Central memory CD8-positive, alpha-beta T cell (primary cell): ENCODE results near the gene DHRS13.
"Not testable (repeated sequence)": the region's sequence is repeated elsewhere in the genome, so short reads cannot be mapped to it uniquely, and the experiment has no call there.

Source experiments
- ATAC-seq: fragments of 150-1000 bp; cut with Tn5 transposase; replicated peaks from 2 replicates; pipeline ENCODE4 v1.10.0; 2022; ENCODE audit warnings: mild to moderate bottlenecking, moderate FRiP score, moderate number of reproducible peaks; ENCODE audit not compliant: poor library complexity, severe bottlenecking; ENCODE audit errors: extremely low read depth
- DNase-seq, 2 donors: peaks; one replicate each; pipeline ENCODE4 v3.0.0; 2021; ENCODE audit warnings: low spot score in 2 of 2
- H3K27ac Mint-ChIP-seq: one replicate; pipeline ENCODE4 v1.8.0; 2022; ENCODE audit warnings: low read depth, mild to moderate bottlenecking, moderate library complexity, mixed read lengths
- H3K27me3 Mint-ChIP-seq: one replicate; pipeline ENCODE4 v1.8.0; 2022; ENCODE audit warnings: mixed read lengths
- H3K36me3 Mint-ChIP-seq: one replicate; pipeline ENCODE4 v1.8.0; 2022; ENCODE audit warnings: mild to moderate bottlenecking, moderate library complexity, mixed read lengths; ENCODE audit not compliant: insufficient read depth
- H3K4me1 Mint-ChIP-seq: one replicate; pipeline ENCODE4 v1.8.0; 2022; ENCODE audit warnings: mixed read lengths
- H3K4me3 Mint-ChIP-seq: one replicate; pipeline ENCODE4 v1.8.0; 2022; ENCODE audit warnings: mild to moderate bottlenecking, moderate library complexity, mixed read lengths
- H3K9me3 Mint-ChIP-seq: one replicate; pipeline ENCODE4 v1.8.0; 2022; ENCODE audit warnings: mixed read lengths

Gene DHRS13

DNA sequence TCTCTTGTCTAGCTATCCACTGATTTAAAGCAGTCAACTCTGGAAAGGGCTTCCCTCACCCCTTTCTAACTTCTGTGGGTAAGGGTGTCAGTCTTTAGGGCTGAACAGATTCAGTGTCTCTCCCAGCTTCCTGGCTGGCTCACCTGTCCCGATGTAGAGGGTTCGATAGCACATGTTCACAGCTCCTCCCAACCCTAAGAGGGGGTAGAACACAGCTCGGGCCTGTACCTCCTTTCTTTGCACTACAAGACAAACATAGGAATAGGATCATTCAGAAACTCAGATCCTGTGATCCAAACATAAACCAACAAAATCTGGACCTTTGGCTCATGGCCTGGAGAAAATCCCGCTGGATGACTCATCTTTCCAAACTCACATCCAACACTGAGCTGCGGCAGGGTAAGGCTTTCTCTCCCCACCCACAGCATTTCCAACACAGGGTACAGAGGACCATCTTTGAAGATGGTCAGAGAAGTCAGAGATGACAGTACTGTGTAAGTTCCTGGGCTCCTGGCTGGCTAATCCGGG lies 5.8 kb upstream of the DHRS13 start:
- Mint-ChIP-seq H3K9me3 (no peaks in the 10 kb centered on the region), H3K27ac (no peak overlapping the region), H3K4me3 (no peak overlapping the region), H3K36me3 (peaks cover 63% of the 10 kb centered on the region), H3K27me3 (no peaks in the 10 kb centered on the region), H3K4me1 (peaks cover 5% of the 10 kb centered on the region)
- DNase-seq (no peak), ATAC-seq (no peak)

GRCh38 chr17:28907709-28908475 lies 5.0 kb upstream of the DHRS13 start:
- no peaks in the 10 kb centered on the region for H3K9me3 Mint-ChIP-seq
- peaks cover 55% of the 10 kb centered on the region for H3K36me3 Mint-ChIP-seq
- H3K4me1 Mint-ChIP-seq = peaks cover 13% of the 10 kb centered on the region
- DNase-seq (no peak), ATAC-seq (no peak)
- no peak overlapping the region for H3K27ac Mint-ChIP-seq
- H3K27me3 Mint-ChIP-seq = no peaks in the 10 kb centered on the region
- H3K4me3 Mint-ChIP-seq = no peak overlapping the region

GRCh38 chr17:28906706-28907438 lies 4.0 kb upstream of the DHRS13 start:
- Mint-ChIP-seq H3K27me3 (no peaks in the 10 kb centered on the region), H3K9me3 (no peaks in the 10 kb centered on the region), H3K4me1 (peaks cover 18% of the 10 kb centered on the region), H3K27ac (no peak overlapping the region), H3K4me3 (no peak overlapping the region), H3K36me3 (peaks cover 51% of the 10 kb centered on the region)
- no peak for ATAC-seq
- no peak for DNase-seq

DNA sequence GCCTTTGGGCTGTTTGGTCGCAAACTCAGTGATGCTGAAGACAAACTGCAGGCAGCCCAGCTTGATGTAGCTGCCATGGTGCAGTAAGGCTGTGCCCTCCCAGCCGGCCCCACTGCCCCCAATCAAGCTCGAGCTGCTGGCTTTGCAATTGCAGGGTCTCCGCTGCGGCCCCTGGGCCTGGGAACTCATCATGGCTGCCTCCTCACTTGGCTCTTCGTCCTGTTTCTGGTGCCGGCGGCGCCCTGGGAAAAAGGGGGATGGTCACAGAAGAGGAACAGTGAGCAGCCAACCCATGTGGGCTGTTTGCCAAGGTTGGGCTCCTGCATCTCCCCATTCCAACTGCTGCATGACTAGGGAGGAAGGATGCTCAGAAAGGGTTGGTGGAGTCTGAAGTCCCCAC lies 3.4 kb upstream of the DHRS13 start:
- Mint-ChIP-seq H3K4me1 (peaks cover 23% of the 10 kb centered on the region), H3K36me3 (peaks cover 47% of the 10 kb centered on the region), H3K9me3 (no peaks in the 10 kb centered on the region), H3K4me3 (no peak overlapping the region), H3K27ac (no peak overlapping the region), H3K27me3 (no peaks in the 10 kb centered on the region)
- DNase-seq = no peak
- ATAC-seq = no peak

DNA sequence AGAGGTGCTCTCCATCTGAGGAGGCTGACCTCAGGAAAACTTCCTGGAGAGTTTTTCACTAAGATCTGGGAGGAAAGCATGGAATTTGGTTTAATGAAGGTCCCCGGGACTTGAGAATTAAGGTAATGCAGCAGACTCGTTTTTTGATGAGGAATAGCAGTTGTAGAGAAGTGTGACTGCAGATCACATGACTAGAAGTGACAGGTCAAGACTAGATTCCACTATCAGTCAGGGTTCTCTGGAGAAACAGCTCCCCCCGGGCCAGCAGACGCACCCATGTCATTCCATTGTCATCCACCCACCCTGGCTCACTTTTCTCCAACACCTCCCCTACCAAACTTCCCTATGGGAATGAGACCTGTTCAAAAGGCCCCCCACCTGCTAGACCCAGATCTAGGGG lies 1.9 kb upstream of the DHRS13 start:
- ATAC-seq (no peak), DNase-seq (no peak)
- H3K27me3 Mint-ChIP-seq = no peaks in the 10 kb centered on the region
- no peak overlapping the region for H3K27ac Mint-ChIP-seq
- H3K4me3 Mint-ChIP-seq = no peak overlapping the region
- H3K36me3 Mint-ChIP-seq = peaks cover 36% of the 10 kb centered on the region
- peaks cover 29% of the 10 kb centered on the region for H3K4me1 Mint-ChIP-seq
- no peaks in the 10 kb centered on the region for H3K9me3 Mint-ChIP-seq

DNA sequence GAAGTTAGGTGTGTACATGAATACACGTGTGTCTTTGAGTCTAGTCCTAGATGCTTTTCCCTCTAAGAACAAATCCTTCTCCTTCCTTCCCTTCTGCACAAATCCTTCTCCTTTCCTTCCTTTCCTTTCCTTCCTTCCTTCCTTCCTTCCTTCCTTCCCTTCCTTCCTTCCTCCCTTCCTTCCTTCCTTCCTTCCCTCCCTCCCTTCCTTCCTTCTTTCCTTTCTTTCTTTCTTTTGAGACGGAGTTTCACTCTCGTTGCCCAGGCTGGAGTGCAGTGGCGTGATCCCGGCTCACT lies 615 bp upstream of the DHRS13 start:
- not testable (repeated sequence) for DNase-seq, H3K27ac Mint-ChIP-seq, ATAC-seq, H3K27me3 Mint-ChIP-seq, H3K9me3 Mint-ChIP-seq
- Mint-ChIP-seq H3K36me3 (peaks cover 27% of the 10 kb centered on the region), H3K4me3 (peak overlapping the region; percentile 84), H3K4me1 (peaks cover 29% of the 10 kb centered on the region)

- peak in 1 of 2 donors; percentile 18 for DNase-seq
Observed at GRCh38 chr17:28901866-28902818, 737 bp downstream of the DHRS13 start.

DNA sequence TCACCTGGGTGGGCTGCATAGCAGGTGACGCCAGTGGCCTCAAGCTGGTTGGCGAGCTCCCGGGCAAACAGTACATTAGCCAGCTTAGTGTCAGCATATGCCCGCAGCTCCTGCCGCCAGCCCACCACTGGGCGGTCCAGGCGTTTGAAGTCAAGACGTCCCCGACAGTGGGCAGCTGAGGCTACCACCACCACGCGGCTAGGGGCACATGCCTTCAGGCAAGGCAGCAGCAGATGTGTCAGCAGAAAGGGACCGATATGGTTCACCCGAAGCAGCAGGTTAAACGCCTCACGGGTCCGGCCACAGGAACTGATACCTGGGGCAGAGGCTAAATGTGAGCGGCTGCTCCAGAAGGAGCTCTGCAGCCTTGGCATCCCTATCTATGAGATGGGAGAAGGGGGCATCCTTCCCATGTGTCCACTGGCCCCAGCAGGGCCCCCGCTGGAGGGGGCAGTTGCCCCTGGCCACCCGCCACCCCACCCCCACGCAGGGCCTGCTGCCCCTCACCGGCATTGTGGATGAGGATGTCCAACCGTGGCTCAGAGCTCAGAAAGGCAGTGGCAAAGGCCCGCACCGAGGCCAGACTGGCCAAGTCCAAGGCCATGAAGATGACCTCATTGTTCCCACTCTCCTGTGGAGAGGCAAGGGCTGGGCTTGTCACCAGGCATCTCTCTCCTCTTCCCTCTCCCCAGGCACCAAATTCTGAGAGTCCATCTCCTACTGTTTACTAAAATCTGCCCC lies 1.7 kb downstream of the DHRS13 start:
- Mint-ChIP-seq H3K4me3 (peak overlapping the region; percentile 84), H3K27me3 (no peaks in the 10 kb centered on the region), H3K27ac (no peak overlapping the region), H3K9me3 (no peaks in the 10 kb centered on the region), H3K4me1 (peaks cover 45% of the 10 kb centered on the region), H3K36me3 (peaks cover 25% of the 10 kb centered on the region)
- no peak for ATAC-seq
- DNase-seq = no peak

More at GRCh38 chr17:28901866-28902818, 737 bp downstream of the DHRS13 start:
- Mint-ChIP-seq H3K4me1 (peaks cover 36% of the 10 kb centered on the region), H3K36me3 (peaks cover 27% of the 10 kb centered on the region), H3K27me3 (no peaks in the 10 kb centered on the region), H3K27ac (peak overlapping the region; percentile 82), H3K4me3 (peak overlapping the region; percentile 84), H3K9me3 (no peaks in the 10 kb centered on the region)
- peak; percentile 30 for ATAC-seq

- no peak for ATAC-seq
- DNase-seq = no peak
- peak overlapping the region; percentile 38 for H3K27ac Mint-ChIP-seq
- no peaks in the 10 kb centered on the region for H3K9me3 Mint-ChIP-seq
- peaks cover 54% of the 10 kb centered on the region for H3K4me1 Mint-ChIP-seq
- peak overlapping the region; percentile 15 for H3K4me3 Mint-ChIP-seq
- no peaks in the 10 kb centered on the region for H3K27me3 Mint-ChIP-seq
- peaks cover 23% of the 10 kb centered on the region for H3K36me3 Mint-ChIP-seq
Observed at GRCh38 chr17:28899212-28899815, 3.6 kb downstream of the DHRS13 start.

GRCh38 chr17:28898527-28898955 lies 4.3 kb downstream of the DHRS13 start:
- peak overlapping the region; percentile 93 for H3K27ac Mint-ChIP-seq
- DNase-seq (no peak), ATAC-seq (no peak)
- H3K9me3 Mint-ChIP-seq = no peaks in the 10 kb centered on the region
- H3K27me3 Mint-ChIP-seq = no peaks in the 10 kb centered on the region
- H3K36me3 Mint-ChIP-seq = peaks cover 23% of the 10 kb centered on the region
- H3K4me3 Mint-ChIP-seq = peak overlapping the region; percentile 99
- H3K4me1 Mint-ChIP-seq = peaks cover 53% of the 10 kb centered on the region

DNA sequence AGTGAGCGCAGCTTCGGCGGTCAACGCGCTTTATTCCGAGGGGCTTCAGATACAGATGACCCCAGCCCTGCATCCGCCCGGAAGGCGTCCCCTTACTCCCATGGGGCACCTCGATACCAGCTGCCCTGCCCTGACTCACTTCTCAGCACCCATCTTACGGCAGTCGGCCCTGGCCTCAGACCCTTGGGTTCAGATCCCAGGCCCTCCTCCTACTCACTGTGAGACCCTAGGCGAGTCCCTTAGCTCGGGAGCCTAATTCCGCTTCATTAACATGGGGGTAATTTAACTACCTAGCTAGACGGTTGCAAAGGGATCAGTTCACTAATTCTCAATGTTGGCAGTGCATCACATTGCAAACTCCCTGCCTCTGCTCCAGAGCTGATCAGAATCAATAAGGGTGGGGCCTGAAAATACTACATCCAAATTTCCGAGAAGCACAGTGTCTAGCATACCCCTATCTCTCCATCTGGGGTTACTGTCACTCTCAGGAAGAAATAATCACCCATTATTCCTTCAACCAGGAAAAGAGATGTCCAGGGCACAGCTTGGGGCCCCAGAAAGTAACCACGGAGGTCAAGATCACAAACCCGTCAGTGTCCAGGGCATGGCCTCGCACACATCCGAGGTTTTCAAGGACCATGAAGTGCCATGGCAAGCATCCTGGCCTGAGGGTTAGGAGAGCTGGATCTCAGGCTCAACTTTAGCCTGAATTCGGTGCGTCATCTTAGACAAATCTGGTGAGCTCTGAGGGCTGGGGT lies 4.9 kb downstream of the DHRS13 start:
- Mint-ChIP-seq H3K36me3 (peaks cover 23% of the 10 kb centered on the region), H3K4me3 (peak overlapping the region; percentile 99), H3K27ac (peak overlapping the region; percentile 93), H3K27me3 (no peaks in the 10 kb centered on the region), H3K9me3 (no peaks in the 10 kb centered on the region), H3K4me1 (peaks cover 53% of the 10 kb centered on the region)
- DNase-seq (no peak), ATAC-seq (no peak)
